Transverse colon (tissue), 4 donors: ENCODE data around the gene SPG7. TPM values are rescaled to one million over a fixed set of nuclear protein-coding genes. Genes with fewer than 3 reads are reported as not detected.

Source experiments
- DNase-seq: peaks from one replicate; pipeline ENCODE4 v3.0.0-alpha.2; 2019
- H3K27ac ChIP-seq, 4 donors: fragments of 200-600 bp; sonication (generic); 2 replicates each; pipeline ENCODE4 v1.5.1; 2016 to 2018; ENCODE audit warnings: inconsistent platforms in 4 of 4
- H3K27me3 ChIP-seq: fragments of 200-600 bp; sonication (generic); 2 replicates; pipeline ENCODE4 v1.5.1; 2017; ENCODE audit warnings: inconsistent platforms
- H3K36me3 ChIP-seq, 4 donors: fragments of 200-600 bp; sonication (generic); 2 replicates each; pipeline ENCODE4 v1.5.1; 2017 to 2019; ENCODE audit warnings: inconsistent platforms in 4 of 4
- H3K4me1 ChIP-seq, 4 donors: fragments of 200-600 bp; sonication (generic); 2 replicates each; pipeline ENCODE4 v1.5.1; 2017 to 2020; ENCODE audit warnings: inconsistent platforms in 4 of 4
- H3K4me3 ChIP-seq, 4 donors: fragments of 200-600 bp; sonication (generic); 1 replicate in 1 of 4; 2 replicates in 3 of 4; pipeline versions ENCODE4 v1.5.1 to v1.6.1; 2017 to 2019; ENCODE audit warnings: inconsistent platforms in 4 of 4
- H3K9me3 ChIP-seq, 2 donors: fragments of 200-600 bp; sonication (generic); 2 replicates each; pipeline ENCODE4 v1.5.1; 2017 to 2019; ENCODE audit warnings: inconsistent platforms in 2 of 2
- EP300 ChIP-seq: sonication (generic); formaldehyde crosslinking; IDR thresholded peaks from one replicate; pipeline ENCODE4 v1.6.1; 2017; ENCODE audit warnings: antibody characterized with exemption, low read depth
- POLR2A ChIP-seq: fragments of 450-650 bp; IDR thresholded peaks from one replicate; pipeline ENCODE4 v1.6.1; 2016; ENCODE audit warnings: antibody characterized with exemption, mild to moderate bottlenecking, moderate library complexity
- POLR2AphosphoS5 ChIP-seq, 3 donors: sonication (generic); formaldehyde crosslinking; IDR thresholded peaks; one replicate each; pipeline ENCODE4 v1.6.1; 2016; ENCODE audit warnings: antibody characterized with exemption in 3 of 3
- WGBS, 2 donors: methylation state at CpG; one replicate each; pipeline ENCODE4 v1.1.5; 2018; ENCODE audit warnings: low coverage in 1 of 2; 5-methylcytosine and 5-hydroxymethylcytosine counted together
- in situ Hi-C, 4 donors: fragments of 200-750 bp; cut with MboI; loops; one replicate each; pipeline versions ENCODE4 v1.15.0 to v1.15.1; 2017; ENCODE audit warnings: low sequenced_read_pairs in 3 of 4, low pct_ligation_motif_present in 1 of 4, low pct_unique_long_range_greater_than_20kb in 1 of 4
- intact Hi-C: fragments of 100-400 bp; cut with DNase I; formaldehyde crosslinking; loops from one replicate; pipeline ENCODE4 v1.15.1; 2023; ENCODE audit warnings: low total_unique reads
- total RNA-seq, 4 donors: library from RNA; depleted of rRNA; stranded (reverse); fragments of >200 nt; gene quantifications; one replicate each; pipeline ENCODE4 v1.1.0, GENCODE V29; 2016
- TF ChIP-seq, protein P1 (sequence below), 5 experiments: fragments of 200-600 bp in 3 of 5; fragments of 450-650 bp in 2 of 5; sonication (generic) in 3 of 5; IDR thresholded peaks; 1 replicate in 2 of 5; 2 replicates in 3 of 5; pipeline ENCODE4 v1.5.1; 2016 to 2017; ENCODE audit warnings: antibody characterized with exemption in 5 of 5, inconsistent platforms in 3 of 5, mild to moderate bottlenecking in 2 of 5, moderate library complexity in 1 of 5

SPG7 gene
- total RNA-seq, 4 donors from 2014 or later: 168 to 408 (median 285) TPM

DNA sequence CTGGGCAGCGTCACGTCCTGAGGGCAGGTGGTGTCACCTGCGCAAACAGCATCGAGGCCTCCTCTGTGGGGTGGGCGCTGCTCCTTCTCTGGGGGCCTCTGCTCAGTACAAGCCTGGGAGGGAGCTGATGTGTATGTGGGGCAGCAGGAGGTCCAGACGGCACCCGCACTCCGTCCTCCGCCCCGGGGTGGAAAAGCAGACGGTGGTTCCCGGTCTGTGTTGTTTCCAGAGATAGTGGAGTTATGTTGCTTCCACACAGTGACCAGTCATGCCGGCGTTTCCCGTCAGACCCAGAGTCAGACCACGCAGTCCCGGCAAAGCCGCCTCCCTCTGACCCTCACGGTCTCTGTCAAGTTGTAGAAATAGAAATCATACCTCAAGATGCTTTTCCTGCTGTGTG lies 38.6 kb downstream of the SPG7 start:
- WGBS, 2 donors: 83 to 97% methylated on average over 6 to 16 of the region's 19 CpGs
- peaks cover 0 to 37% (median 11%) of the 10 kb centered on the region in 4 donors for H3K36me3 ChIP-seq

DNA sequence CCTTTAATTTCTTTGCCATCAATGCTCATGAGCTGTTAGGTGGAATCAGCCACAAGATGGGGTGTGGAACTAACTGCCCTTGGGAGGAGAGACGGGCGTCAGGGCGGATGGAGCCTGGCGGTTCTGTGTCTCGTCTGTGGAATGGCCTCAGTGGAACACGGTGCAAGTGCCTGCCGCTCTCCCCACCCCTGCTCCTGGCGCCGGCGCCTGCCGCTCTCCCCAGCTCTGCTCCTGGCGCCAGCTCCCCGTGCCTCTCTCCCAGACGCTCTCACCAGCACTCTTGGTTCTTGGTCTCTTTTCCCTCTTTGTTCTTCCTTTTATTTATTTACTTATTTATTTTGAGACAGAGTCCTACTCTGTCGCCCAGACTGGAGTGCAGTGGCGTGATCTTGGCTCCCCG lies 39.1 kb downstream of the SPG7 start:
- intact Hi-C loops: no loop called here
- Histone ChIP-seq H3K4me3 (no peak overlapping the region), H3K27ac (no peak overlapping the region), H3K27me3 (no peaks in the 10 kb centered on the region), H3K36me3 (peaks cover 0 to 42% (median 11%) of the 10 kb centered on the region in 4 donors), H3K4me1 (peaks cover 0 to 20% (median 12%) of the 10 kb centered on the region in 4 donors), H3K9me3 (no peaks in the 10 kb centered on the region)
- WGBS, 2 donors: 96% methylated on average over 17 of the region's 17 CpGs; no CpG with 5 or more reads in 1 of the 2 donors
- TF ChIP-seq EP300 (no peak), POLR2A (no peak), POLR2AphosphoS5 (IDR thresholded peaks at IDR 0.05) (no peak)
- TF ChIP-seq, protein P1, sequence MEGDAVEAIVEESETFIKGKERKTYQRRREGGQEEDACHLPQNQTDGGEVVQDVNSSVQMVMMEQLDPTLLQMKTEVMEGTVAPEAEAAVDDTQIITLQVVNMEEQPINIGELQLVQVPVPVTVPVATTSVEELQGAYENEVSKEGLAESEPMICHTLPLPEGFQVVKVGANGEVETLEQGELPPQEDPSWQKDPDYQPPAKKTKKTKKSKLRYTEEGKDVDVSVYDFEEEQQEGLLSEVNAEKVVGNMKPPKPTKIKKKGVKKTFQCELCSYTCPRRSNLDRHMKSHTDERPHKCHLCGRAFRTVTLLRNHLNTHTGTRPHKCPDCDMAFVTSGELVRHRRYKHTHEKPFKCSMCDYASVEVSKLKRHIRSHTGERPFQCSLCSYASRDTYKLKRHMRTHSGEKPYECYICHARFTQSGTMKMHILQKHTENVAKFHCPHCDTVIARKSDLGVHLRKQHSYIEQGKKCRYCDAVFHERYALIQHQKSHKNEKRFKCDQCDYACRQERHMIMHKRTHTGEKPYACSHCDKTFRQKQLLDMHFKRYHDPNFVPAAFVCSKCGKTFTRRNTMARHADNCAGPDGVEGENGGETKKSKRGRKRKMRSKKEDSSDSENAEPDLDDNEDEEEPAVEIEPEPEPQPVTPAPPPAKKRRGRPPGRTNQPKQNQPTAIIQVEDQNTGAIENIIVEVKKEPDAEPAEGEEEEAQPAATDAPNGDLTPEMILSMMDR (IDR thresholded peaks at IDR 0.05): no peak
- in situ Hi-C loops: no loop called here
- no peak for DNase-seq

More for the DNA sequence above, 38.6 kb downstream of the SPG7 start:
- Histone ChIP-seq H3K4me1 (peaks cover 0 to 20% (median 12%) of the 10 kb centered on the region in 4 donors), H3K27ac (no peak overlapping the region), H3K9me3 (no peaks in the 10 kb centered on the region), H3K4me3 (no peak overlapping the region), H3K27me3 (no peaks in the 10 kb centered on the region)
- in situ Hi-C loops: no loop called here
- DNase-seq: no peak
- intact Hi-C loops: no loop called here
- TF ChIP-seq POLR2AphosphoS5 (IDR thresholded peaks at IDR 0.05): no peak
- no peak for TF ChIP-seq POLR2A
- TF ChIP-seq, protein P1 (IDR thresholded peaks at IDR 0.05): no peak
- TF ChIP-seq EP300: no peak

DNA sequence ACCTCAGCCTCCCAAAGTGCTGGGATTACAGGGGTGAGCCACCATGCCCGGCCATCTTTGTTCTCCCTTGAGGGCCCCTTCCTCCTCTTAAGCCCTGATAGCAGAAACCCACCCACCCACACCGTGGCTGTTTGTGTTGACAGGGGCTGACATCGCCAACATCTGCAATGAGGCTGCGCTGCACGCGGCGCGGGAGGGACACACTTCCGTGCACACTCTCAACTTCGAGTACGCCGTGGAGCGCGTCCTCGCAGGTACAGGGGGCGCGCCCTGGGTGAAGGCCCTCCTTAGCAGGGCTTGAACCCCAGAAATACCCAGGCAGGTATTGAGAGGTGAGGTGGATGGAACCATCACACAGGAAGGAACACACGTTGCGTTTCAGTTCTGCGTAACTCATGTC lies 39.7 kb downstream of the SPG7 start:
- 94 to 97% methylated on average over 3 to 20 of the region's 20 CpGs for WGBS, 2 donors
- intact Hi-C loops (no loop called here), in situ Hi-C loops (no loop called here)
- no peaks in the 10 kb centered on the region for H3K9me3 ChIP-seq
- DNase-seq: no peak
- peaks cover 0 to 20% (median 12%) of the 10 kb centered on the region in 4 donors for H3K4me1 ChIP-seq
- H3K4me3 ChIP-seq: no peak overlapping the region
- no peak overlapping the region for H3K27ac ChIP-seq
- H3K36me3 ChIP-seq: peaks cover 0 to 43% (median 13%) of the 10 kb centered on the region in 4 donors
- TF ChIP-seq POLR2A (no peak), EP300 (no peak), POLR2AphosphoS5 (IDR thresholded peaks at IDR 0.05) (no peak)
- TF ChIP-seq, protein P1 (IDR thresholded peaks at IDR 0.05): no peak
- no peaks in the 10 kb centered on the region for H3K27me3 ChIP-seq

DNA sequence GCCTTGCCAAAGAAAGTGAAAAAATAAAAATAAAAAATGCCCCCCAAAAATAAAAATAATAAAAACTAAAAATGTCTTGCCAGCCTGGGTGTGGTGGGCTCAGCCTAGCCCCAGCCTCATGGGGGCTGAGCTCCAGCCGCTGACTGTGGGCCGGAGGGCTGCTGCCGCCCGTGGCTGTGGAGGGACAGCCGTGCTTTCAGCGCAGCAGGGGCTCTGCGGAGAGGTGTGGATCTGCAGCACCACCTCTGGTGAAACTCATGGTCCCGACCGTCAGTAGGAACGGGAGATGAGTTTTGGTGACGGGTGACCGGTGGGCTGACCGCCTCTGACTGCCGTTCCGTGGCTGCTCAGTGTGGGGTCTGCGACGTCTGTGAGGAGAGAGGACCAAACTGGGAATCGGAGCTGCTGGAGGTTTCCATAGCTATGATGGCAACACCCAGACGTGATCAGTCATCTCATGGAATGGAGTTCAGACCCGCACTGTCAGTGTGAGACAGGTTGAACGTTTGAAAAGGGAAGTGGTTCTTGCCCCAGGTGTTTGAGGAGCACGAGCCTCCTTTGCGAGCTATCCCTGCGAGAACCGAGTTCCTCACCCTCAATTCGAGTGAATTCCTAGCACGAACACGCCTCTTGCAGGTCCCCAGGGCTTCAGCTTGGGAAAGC lies 40.3 kb downstream of the SPG7 start:
- H3K9me3 ChIP-seq: no peaks in the 10 kb centered on the region
- no peaks in the 10 kb centered on the region for H3K27me3 ChIP-seq
- WGBS, 2 donors: 90 to 93% methylated on average over 3 to 28 of the region's 28 CpGs
- TF ChIP-seq, protein P1 (IDR thresholded peaks at IDR 0.05): no peak
- TF ChIP-seq EP300: no peak
- no peak for TF ChIP-seq POLR2A
- no peak for TF ChIP-seq POLR2AphosphoS5 (IDR thresholded peaks at IDR 0.05)
- peaks cover 0 to 20% (median 12%) of the 10 kb centered on the region in 4 donors for H3K4me1 ChIP-seq
- no peak overlapping the region for H3K4me3 ChIP-seq
- intact Hi-C loops (no loop called here), in situ Hi-C loops (no loop called here)
- DNase-seq: no peak
- H3K36me3 ChIP-seq: peaks cover 0 to 43% (median 15%) of the 10 kb centered on the region in 4 donors
- H3K27ac ChIP-seq: no peak overlapping the region
